K562 treated with DMSO at 1 percent for 12 hours (cell line): ENCODE measurements around the gene ELK4. TPM values are rescaled to one million over a fixed set of nuclear protein-coding genes. Genes with fewer than 3 reads are reported as not detected.

ENCODE experiments used
- total RNA-seq: library from RNA; unstranded; fragments of 300-600 nt; gene quantifications from 2 replicates; pipeline ENCODE4 v1.2.3, GENCODE V29; 2022; ENCODE audit not compliant: insufficient read depth

Gene ELK4, protein sequence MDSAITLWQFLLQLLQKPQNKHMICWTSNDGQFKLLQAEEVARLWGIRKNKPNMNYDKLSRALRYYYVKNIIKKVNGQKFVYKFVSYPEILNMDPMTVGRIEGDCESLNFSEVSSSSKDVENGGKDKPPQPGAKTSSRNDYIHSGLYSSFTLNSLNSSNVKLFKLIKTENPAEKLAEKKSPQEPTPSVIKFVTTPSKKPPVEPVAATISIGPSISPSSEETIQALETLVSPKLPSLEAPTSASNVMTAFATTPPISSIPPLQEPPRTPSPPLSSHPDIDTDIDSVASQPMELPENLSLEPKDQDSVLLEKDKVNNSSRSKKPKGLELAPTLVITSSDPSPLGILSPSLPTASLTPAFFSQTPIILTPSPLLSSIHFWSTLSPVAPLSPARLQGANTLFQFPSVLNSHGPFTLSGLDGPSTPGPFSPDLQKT
- 3.4 and 10.5 TPM in 2 replicates for total RNA-seq

GRCh38 chr1:205631768-205632668 is at the start of gene ELK4:
Gene ELK4, minus strand, starts transcription at chr1:205632011. Its CDS starts 8,129 bp downstream, at chr1:205623882.

GRCh38 chr1:205680073-205680851 is 48.5 kb upstream of the ELK4 start, which contains the start of gene SLC45A3:
Gene SLC45A3, minus strand, starts transcription at chr1:205680509. Its CDS starts 15,853 bp downstream, at chr1:205664656.

Other genes starting within 250 kb of the ELK4 start
- not detected in 2 replicates for gene LEMD1, start 210.0 kb downstream of the ELK4 start, total RNA-seq
- gene BLACAT1, start 176.0 kb downstream of the ELK4 start, total RNA-seq: 0.35 and 0.73 TPM in 2 replicates
- 0.97 and 2.0 TPM in 2 replicates for gene CDK18, start 127.3 kb downstream of the ELK4 start, total RNA-seq
- 2.9 and 6.3 TPM in 2 replicates for gene SLC45A3, start 48.5 kb upstream of the ELK4 start, total RNA-seq
- 84.8 and 340 TPM in 2 replicates for gene NUCKS1, start 118.2 kb upstream of the ELK4 start, total RNA-seq
- 6.1 and 15.7 TPM in 2 replicates for gene RAB29, start 143.5 kb upstream of the ELK4 start, total RNA-seq
- 2.6 and 12.2 TPM in 2 replicates for gene SLC41A1, start 181.2 kb upstream of the ELK4 start, total RNA-seq
- gene PM20D1, start 218.1 kb upstream of the ELK4 start, total RNA-seq: not detected in 2 replicates